Neural cell (in vitro differentiated cells): ENCODE results near the gene HIVEP3.

Experiments used
- CTCF ChIP-seq: fragments of 450-650 bp; IDR thresholded peaks from 2 replicates; pipeline ENCODE4 v1.5.1; 2014; ENCODE audit warnings: antibody characterized with exemption, mild to moderate bottlenecking, moderate library complexity; ENCODE audit not compliant: poor library complexity, severe bottlenecking
- EZH2 ChIP-seq: fragments of 200-600, 300-800 bp; shearing (Covaris generic), sonication (generic); IDR thresholded peaks from 2 replicates; pipeline ENCODE4 v1.6.1; 2014; ENCODE audit warnings: antibody characterized with exemption, low read length, borderline replicate concordance, mild to moderate bottlenecking; ENCODE audit not compliant: insufficient read depth, poor library complexity, severe bottlenecking
- RAD21 ChIP-seq: fragments of 450-650 bp; conservative IDR thresholded peaks from 2 replicates; pipeline ENCODE4 v1.6.1; 2014; ENCODE audit warnings: antibody characterized with exemption, mild to moderate bottlenecking, moderate library complexity
- TAF1 ChIP-seq: IDR thresholded peaks from 2 replicates; pipeline ENCODE4 v1.6.1; 2012; ENCODE audit warnings: low read depth

DNA sequence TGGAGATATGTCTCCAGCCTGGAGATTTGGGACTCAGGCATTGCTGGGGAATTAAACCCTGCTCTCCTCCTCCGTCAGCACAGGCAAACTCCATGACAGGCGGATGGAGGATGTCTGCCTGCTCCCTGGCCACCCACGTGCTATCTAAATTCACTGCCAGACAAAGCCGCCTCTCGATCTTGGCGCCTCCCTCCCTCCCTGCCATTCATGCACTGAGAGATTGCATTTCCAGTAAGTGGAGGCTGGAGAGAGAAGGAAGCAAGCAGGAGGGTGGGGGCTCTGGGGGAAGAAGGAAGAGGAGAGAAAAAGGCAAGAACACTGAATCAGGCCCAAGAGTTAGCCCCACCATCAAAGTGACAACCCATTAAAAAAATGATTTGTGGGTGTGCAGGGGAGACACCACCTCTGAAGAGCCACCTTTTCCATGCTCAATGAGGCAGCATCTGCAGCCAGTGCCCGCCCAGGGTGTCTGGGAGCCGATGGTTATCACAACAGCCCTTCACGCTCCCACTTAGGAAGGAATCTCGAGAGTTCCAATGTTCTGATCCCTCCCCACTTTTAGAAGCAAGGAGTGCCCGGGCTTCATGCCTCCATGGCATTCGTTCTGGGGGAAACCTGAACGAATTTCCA lies 183.0 kb downstream of the HIVEP3 start:
- TF ChIP-seq CTCF (no peak), RAD21 (no peak), TAF1 (no peak), EZH2 (no peak)
